Uterus (tissue), 2 donors: Measurements from ENCODE around the gene UBQLN3.

Experiments used
- CTCF ChIP-seq, 4 experiments: fragments of 200-600 bp in 2 of 4; fragments of 450-650 bp in 2 of 4; sonication (generic) in 2 of 4; IDR thresholded peaks; one replicate each; pipeline ENCODE4 v1.5.1; 2016 to 2019; ENCODE audit warnings: antibody characterized with exemption in 4 of 4, mild to moderate bottlenecking in 2 of 4, moderate library complexity in 1 of 4
- POLR2A ChIP-seq, 2 donors: fragments of 450-650 bp; IDR thresholded peaks; one replicate each; pipeline ENCODE4 v1.6.1; 2016; ENCODE audit warnings: antibody characterized with exemption in 2 of 2, mild to moderate bottlenecking in 1 of 2, moderate library complexity in 1 of 2

GRCh38 chr11:5516599-5516998, 6.8 kb upstream of the UBQLN3 start, which contains the start of gene UBQLNL:
- no peak for TF ChIP-seq CTCF (IDR thresholded peaks at IDR 0.05)
- no peak for TF ChIP-seq POLR2A (IDR thresholded peaks at IDR 0.05)
